GM20000 (cell line): ENCODE results near the gene CPED1.
"Not testable (repeated sequence)": the region's sequence is repeated elsewhere in the genome, so short reads cannot be mapped to it uniquely, and the experiment has no call there.

ENCODE experiments used
- DNase-seq: peaks from one replicate; pipeline ENCODE4 v3.0.0; 2012; ENCODE audit warnings: low spot score
- CTCF ChIP-seq: IDR thresholded peaks from 2 replicates; pipeline ENCODE4 v1.5.1; 2012; ENCODE audit warnings: mild to moderate bottlenecking, control low read depth; ENCODE audit errors: extremely low read depth, missing control alignments

CPED1 gene

DNA sequence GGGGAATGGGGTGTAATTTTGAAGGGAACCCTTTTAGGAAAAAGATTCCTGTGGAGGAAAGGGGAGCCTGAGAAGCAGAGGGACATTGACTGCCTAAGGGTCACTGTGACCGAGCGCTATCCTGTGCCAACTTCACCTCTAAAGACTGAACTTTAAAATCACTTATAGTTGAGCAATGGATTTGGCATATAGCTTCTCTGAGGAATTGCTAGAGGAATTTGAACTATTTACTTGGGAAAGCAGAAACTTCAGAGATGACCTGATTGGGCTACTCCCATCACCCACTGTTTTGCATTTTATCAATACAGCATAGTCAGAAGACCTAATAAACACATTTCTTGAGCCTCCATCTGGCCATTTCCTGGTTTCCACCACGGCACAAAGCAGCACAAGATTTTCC, 316.6 kb downstream of the CPED1 start:
- no peak for TF ChIP-seq CTCF

GRCh38 chr7:121306565-121306964, 318.1 kb downstream of the CPED1 start:
- TF ChIP-seq CTCF = no peak

More for the DNA sequence above, 316.6 kb downstream of the CPED1 start:
- DNase-seq = no peak

GRCh38 chr7:121307021-121307574, 318.6 kb downstream of the CPED1 start:
- no peak for DNase-seq

More at GRCh38 chr7:121306565-121306964, 318.1 kb downstream of the CPED1 start:
- no peak for DNase-seq

GRCh38 chr7:121313220-121313792, 324.8 kb downstream of the CPED1 start:
- no peak for DNase-seq
- TF ChIP-seq CTCF = no peak

More at GRCh38 chr7:121307021-121307574, 318.6 kb downstream of the CPED1 start:
- TF ChIP-seq CTCF = no peak

DNA sequence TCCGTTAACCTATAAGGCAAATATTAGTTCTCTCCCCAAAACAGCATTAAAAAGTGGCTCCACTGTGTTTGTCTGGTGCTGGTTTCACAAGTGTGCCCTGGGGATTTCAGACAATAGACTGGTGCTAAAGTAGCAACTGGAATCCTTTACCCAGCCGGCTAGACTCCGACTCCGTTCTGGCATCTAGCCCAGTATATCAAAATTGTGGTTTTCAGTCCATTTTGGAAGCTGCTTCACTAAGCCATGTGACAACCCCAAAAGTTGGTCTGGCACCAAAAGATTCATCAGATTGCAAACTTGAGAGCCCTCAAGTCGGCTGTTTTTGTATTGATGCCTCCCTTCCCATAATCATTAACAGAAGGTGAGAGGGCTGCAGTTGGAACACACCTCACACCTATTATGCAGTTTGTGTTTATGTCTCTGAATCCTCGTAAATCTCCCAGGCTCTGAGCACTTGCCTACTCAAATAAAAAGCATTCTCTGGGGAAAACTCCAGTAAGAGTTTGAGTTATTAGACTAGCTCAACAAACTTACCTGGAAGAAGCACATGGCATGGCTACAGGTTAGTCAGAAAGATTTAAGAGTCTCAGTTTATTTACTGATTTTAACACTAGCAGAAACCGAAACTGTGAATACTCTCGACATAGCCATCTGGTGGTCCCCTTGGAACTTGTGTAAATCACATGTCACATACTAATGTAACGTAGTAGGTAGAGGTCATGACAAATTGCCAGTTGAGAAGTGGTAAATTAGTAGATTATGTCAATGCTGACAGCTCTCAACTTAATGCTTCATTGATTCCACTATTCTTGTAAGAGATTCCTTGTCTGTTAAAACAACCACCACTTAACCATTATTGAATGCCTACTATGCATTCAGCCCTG, 325.5 kb downstream of the CPED1 start:
- DNase-seq = peak; percentile 32
- no peak for TF ChIP-seq CTCF

- DNase-seq = not testable (repeated sequence)
These were observed 326.7 kb downstream of the CPED1 start for GRCh38 chr7:121315170-121315569.

DNA sequence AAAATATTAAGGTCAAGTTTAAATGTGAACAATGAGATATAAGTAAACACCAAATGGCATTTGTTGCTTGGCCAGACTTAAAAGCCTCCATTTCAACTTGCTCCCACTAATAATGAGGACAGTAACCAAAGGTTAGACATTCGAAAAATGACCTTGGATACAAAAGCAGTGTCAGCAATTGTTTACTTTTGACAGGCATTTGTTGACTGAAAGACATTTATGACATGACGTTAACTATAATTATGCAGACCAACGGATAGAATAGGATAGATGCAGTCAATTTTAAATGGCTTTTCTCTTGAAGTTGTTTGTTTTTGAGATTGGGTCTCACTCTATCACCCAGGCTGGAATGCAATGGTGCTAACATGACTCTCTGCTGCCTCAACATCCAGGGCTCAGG, 333.9 kb downstream of the CPED1 start:
- no peak for TF ChIP-seq CTCF
- no peak for DNase-seq
